Liver (tissue), 9 donors: Measurements from ENCODE around the gene ZNF343. TPM values are rescaled to one million over a fixed set of nuclear protein-coding genes. Genes with fewer than 3 reads are reported as not detected.

ENCODE experiments used
- DNase-seq: peaks from one replicate; pipeline ENCODE4 v3.0.0-alpha.2; 2017; ENCODE audit warnings: low spot score
- H3K27ac ChIP-seq, 2 donors: one replicate each; pipeline ENCODE4 v1.7.0; 2013; ENCODE audit warnings: inconsistent platforms in 2 of 2, low read length in 2 of 2, control low read depth in 1 of 2, low read depth in 1 of 2, mild to moderate bottlenecking in 1 of 2
- H3K27me3 ChIP-seq, 4 donors: one replicate each; pipeline versions ENCODE4 v1.6.1 to v1.7.0; 2013; ENCODE audit warnings: low read length in 3 of 4, inconsistent platforms in 1 of 4, mild to moderate bottlenecking in 1 of 4, moderate library complexity in 1 of 4; ENCODE audit not compliant: control insufficient read depth in 4 of 4, insufficient read depth in 4 of 4
- H3K36me3 ChIP-seq, 4 donors: one replicate each; pipeline versions ENCODE4 v1.6.1 to v1.7.0; 2013; ENCODE audit warnings: low read length in 3 of 4, mild to moderate bottlenecking in 3 of 4, low read depth in 1 of 4, moderate library complexity in 1 of 4; ENCODE audit not compliant: control insufficient read depth in 4 of 4, insufficient read depth in 3 of 4
- H3K4me1 ChIP-seq, 4 donors: one replicate each; pipeline versions ENCODE4 v1.6.1 to v1.7.0; 2013; ENCODE audit warnings: low read length in 3 of 4, mild to moderate bottlenecking in 3 of 4, moderate library complexity in 1 of 4; ENCODE audit not compliant: control insufficient read depth in 4 of 4, insufficient read depth in 4 of 4
- H3K4me3 ChIP-seq, 3 donors: one replicate each; pipeline versions ENCODE4 v1.6.1 to v1.7.0; 2013; ENCODE audit warnings: low read length in 3 of 3, control low read depth in 1 of 3, low read depth in 1 of 3, mild to moderate bottlenecking in 1 of 3
- H3K9ac ChIP-seq, 2 donors: one replicate each; pipeline ENCODE4 v1.7.0; 2013; ENCODE audit warnings: low read length in 2 of 2, mild to moderate bottlenecking in 2 of 2, moderate library complexity in 2 of 2, control low read depth in 1 of 2, low read depth in 1 of 2
- H3K9me3 ChIP-seq, 4 donors: one replicate each; pipeline versions ENCODE4 v1.6.1 to v1.7.0; 2013; ENCODE audit warnings: low read length in 3 of 4; ENCODE audit not compliant: control insufficient read depth in 4 of 4
- CTCF ChIP-seq: fragments of 150-350 bp; IDR thresholded peaks from 2 replicates; pipeline ENCODE4 v1.5.1; 2017; ENCODE audit warnings: improper control_type of control experiment, low read depth, low read length; ENCODE audit not compliant: missing input control
- EGR1 ChIP-seq, 2 donors: IDR thresholded peaks; 2 replicates each; pipeline ENCODE4 v1.6.1; 2016 to 2018; ENCODE audit warnings: antibody characterized with exemption in 2 of 2, low read depth in 2 of 2
- FOXA1 ChIP-seq: IDR thresholded peaks from 2 replicates; pipeline ENCODE4 v1.6.1; 2016; ENCODE audit warnings: antibody characterized with exemption
- FOXA2 ChIP-seq: IDR thresholded peaks from 2 replicates; pipeline ENCODE4 v1.6.1; 2016; ENCODE audit warnings: antibody characterized with exemption
- GABPA ChIP-seq, 2 donors: IDR thresholded peaks in 1 of 2; conservative IDR thresholded peaks in 1 of 2; 2 replicates each; pipeline ENCODE4 v1.6.1; 2016; ENCODE audit warnings: antibody characterized with exemption in 2 of 2, mild to moderate bottlenecking in 1 of 2, moderate library complexity in 1 of 2
- HNF4A ChIP-seq, 2 donors: conservative IDR thresholded peaks; 2 replicates each; pipeline ENCODE4 v1.6.1; 2016; ENCODE audit warnings: antibody characterized with exemption in 2 of 2, mild to moderate bottlenecking in 2 of 2
- HNF4G ChIP-seq: IDR thresholded peaks from 2 replicates; pipeline ENCODE4 v1.6.1; 2016; ENCODE audit warnings: antibody characterized with exemption
- MAX ChIP-seq: IDR thresholded peaks from 2 replicates; pipeline ENCODE4 v1.6.1; 2016; ENCODE audit warnings: antibody characterized with exemption
- WGBS: extraction: QIAGEN DNeasy Blood & Tissue Kit; methylation state at CpG from one replicate; pipeline ENCODE4 v1.1.7; 2013; 5-methylcytosine and 5-hydroxymethylcytosine counted together
- polyA plus RNA-seq, 2 donors: library from polyadenylated mRNA; stranded (reverse) in 1 of 2; unstranded in 1 of 2; fragments of 200-250 nt in 1 of 2; fragments of >200 nt in 1 of 2; fragmentation: Nextera tagmentation in 1 of 2; extraction: Ambion mirVana in 1 of 2; gene quantifications; one replicate each; pipeline versions ENCODE4 v1.2.1 to v1.2.3, GENCODE V29; 2013 to 2015
- total RNA-seq, 2 donors: library from RNA; depleted of rRNA; stranded (reverse); fragments of >200 nt; gene quantifications; one replicate each; pipeline ENCODE4 v1.2.3, GENCODE V29; 2014
- donor health status: healthy.
- donor health status: healthy.
- donor health status: healthy.
- donor health status: healthy.
- donor health status: healthy.

Gene ZNF343
- total and polyA plus RNA-seq, 4 donors: 3.3 to 10.5 (median 4.2) TPM

GRCh38 chr20:2557873-2558580, 49.3 kb upstream of the ZNF343 start:
- Histone ChIP-seq H3K4me3 (no peak overlapping the region), H3K4me1 (peaks cover 0 to 3% (median 3%) of the 10 kb centered on the region in 4 donors), H3K36me3 (no peaks in the 10 kb centered on the region), H3K27ac (no peak overlapping the region), H3K9me3 (no peaks in the 10 kb centered on the region), H3K9ac (no peak overlapping the region), H3K27me3 (peaks cover 0 to 13% (median 11%) of the 10 kb centered on the region in 4 donors)
- WGBS: 29% methylated on average over 22 of the region's 22 CpGs
- TF ChIP-seq MAX: no peak
- no peak for TF ChIP-seq FOXA1
- no peak for TF ChIP-seq EGR1 (IDR thresholded peaks at IDR 0.05; ENCODE audit: low read depth in 2 of 2)
- TF ChIP-seq FOXA2: no peak
- DNase-seq: no peak

GRCh38 chr20:2545594-2545993, 36.9 kb upstream of the ZNF343 start:
- Histone ChIP-seq H3K27ac (no peak overlapping the region), H3K9me3 (no peaks in the 10 kb centered on the region), H3K9ac (no peak overlapping the region), H3K4me1 (no peaks in the 10 kb centered on the region), H3K36me3 (no peaks in the 10 kb centered on the region), H3K27me3 (peaks cover 0 to 7% (median 1%) of the 10 kb centered on the region in 4 donors), H3K4me3 (no peak overlapping the region)
- TF ChIP-seq FOXA1: no peak
- TF ChIP-seq GABPA (IDR thresholded peaks at IDR 0.05 in 1 of 2, conservative IDR thresholded peaks at IDR 0.05 in 1 of 2): no peak
- TF ChIP-seq CTCF: no peak
- 74% methylated on average over 2 of the region's 2 CpGs for WGBS
- DNase-seq: no peak

GRCh38 chr20:2544211-2544610, 35.5 kb upstream of the ZNF343 start:
- Histone ChIP-seq H3K27ac (no peak overlapping the region), H3K9ac (no peak overlapping the region), H3K4me1 (no peaks in the 10 kb centered on the region), H3K27me3 (peaks cover 0 to 12% (median 1%) of the 10 kb centered on the region in 4 donors), H3K36me3 (no peaks in the 10 kb centered on the region), H3K9me3 (no peaks in the 10 kb centered on the region), H3K4me3 (no peak overlapping the region)
- no peak for TF ChIP-seq FOXA2
- TF ChIP-seq HNF4A (conservative IDR thresholded peaks at IDR 0.05): no peak
- TF ChIP-seq HNF4G: no peak
- DNase-seq: no peak
- WGBS: 59% methylated on average over 1 of the region's 1 CpG

- WGBS: 91% methylated on average over 4 of the region's 4 CpGs
- H3K27ac ChIP-seq: no peak overlapping the region
- no peaks in the 10 kb centered on the region for H3K36me3 ChIP-seq
- H3K9ac ChIP-seq: no peak overlapping the region
- no peaks in the 10 kb centered on the region for H3K9me3 ChIP-seq
- peaks cover 0 to 12% (median 1%) of the 10 kb centered on the region in 4 donors for H3K27me3 ChIP-seq
- no peaks in the 10 kb centered on the region for H3K4me1 ChIP-seq
- DNase-seq: no peak
- no peak overlapping the region for H3K4me3 ChIP-seq
- TF ChIP-seq FOXA1: no peak
Observed at GRCh38 chr20:2542361-2542760, 33.6 kb upstream of the ZNF343 start.
